ELR (cell line): ENCODE data around the gene GOLT1A.
A peak's percentile ranks its signal among the peaks of the same experiment; 100 is the strongest.

Experiments used
- DNase-seq: peaks from one replicate; pipeline ENCODE4 v3.0.0-alpha.2; 2015; ENCODE audit warnings: low read depth

Gene GOLT1A

DNA sequence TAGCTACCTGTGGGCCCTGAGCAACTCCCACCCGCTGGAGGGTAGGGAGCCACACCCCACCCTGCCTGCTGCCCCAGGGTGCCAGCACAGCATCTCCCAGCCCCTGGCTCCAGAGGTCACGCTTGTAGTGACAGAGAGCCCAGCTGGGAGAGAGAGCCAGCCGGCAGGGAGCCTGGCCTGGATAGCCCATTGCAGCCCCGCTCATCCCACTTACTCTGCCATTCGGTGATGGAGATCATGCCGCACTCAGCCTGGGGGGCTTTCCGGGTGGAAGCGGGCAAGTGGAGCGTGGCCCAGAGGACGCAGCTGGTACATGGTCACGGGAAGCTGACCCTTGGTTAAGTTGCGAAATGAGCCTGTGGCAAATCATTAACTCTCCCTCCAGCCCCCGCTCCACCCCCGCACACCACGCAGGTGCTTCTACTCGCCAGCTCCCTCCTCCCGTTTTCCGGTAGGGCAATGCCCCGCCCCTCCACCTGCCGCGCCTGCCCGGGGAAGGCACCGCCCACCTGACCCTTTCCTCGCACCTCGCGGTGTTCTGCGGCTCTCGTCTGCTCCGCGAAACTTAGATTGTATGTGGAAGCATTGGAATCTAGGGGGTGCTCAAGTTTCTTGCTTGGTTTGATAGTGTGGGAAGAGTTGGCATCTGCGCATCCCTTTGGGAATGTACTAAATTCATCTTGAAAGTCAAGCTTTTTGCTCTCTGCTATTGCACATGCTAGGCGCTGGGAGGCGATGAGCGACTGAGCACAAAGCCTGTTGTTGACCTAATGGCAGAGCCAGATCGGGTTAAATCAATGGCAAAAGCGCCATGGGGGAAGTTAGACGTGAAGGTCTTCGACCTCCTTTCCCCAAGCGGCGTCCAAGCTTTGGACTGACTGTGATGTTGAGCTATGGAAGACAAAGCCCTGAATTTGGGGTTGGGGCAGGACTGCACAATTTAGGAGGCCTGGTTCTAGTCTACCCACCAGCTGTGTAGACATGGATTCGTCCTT is at the start of gene GOLT1A:
TSS of gene GOLT1A (minus strand) at position 321 of the 995 bp plus-strand sequence. CDS start at position 239, 82 bp downstream.
- DNase-seq, result peak; percentile 86

DNA sequence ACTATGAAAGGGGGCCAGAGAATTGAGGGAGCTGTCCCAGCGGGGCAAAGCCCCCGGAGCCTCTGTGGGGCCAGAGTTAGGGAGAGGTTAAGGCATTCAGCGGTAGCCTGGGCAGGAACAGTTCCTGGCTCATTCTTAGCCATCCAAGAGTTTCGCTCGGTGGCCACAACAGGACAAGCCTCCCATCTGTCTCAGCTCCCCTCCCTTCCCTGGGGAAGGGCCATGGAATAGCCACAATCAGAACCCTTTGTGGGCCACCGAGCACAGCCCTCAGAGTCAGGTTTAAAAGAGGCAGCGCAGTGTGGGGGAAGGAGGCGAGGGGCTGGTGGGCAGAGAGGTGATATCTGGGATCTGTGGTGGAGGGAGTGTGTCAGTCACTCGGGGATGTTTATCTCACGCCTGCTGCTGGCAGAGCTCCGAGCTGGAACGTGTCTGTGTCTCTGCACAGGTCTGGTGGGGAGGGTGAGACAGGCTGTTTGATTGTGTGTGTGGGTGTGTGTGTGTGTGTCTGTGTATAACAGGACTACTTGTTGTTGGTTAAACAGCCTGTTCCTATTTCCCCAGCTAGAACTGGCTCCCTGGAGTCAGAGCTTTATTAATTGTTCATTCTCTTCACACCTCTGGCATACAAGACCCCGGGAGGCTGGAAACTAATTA is 49.6 kb upstream of the GOLT1A start:
- DNase-seq, result no peak

DNA sequence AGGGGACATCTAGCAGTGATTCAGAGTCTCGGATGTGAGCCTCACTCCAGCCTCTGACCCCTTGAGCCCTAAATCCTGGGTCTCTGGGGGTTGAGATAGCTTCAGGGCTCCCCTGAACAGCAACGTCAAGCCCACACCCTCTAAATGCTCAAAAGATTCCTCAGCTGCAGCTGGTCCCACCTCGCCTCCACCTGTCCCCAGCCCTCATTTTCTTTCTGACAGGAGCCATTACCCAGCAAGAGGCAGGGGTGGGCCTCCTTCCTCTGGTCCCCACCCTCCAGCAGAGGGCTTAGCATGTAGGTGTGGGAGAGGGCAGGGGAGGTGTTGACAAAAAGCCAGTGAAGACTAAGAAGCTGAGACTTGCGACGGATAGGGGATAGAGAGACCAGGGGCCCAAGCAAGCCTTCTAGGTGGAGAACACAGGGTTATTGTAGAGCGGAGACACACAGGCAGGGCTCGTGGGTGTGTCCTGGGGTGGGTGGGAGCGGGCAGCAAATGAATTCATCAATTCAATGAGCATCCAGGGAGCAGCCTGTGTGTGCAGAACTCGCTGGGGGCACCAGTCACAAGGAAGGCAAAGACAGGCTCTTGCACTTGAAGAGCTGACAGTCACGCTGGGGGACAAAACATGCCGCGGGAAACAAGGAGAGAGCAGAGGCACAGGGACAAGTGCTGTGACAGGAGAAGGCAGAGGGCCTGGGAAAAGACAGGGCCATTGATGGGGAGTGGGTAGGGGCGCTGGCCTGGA is 48.9 kb upstream of the GOLT1A start:
- DNase-seq, result no peak

DNA sequence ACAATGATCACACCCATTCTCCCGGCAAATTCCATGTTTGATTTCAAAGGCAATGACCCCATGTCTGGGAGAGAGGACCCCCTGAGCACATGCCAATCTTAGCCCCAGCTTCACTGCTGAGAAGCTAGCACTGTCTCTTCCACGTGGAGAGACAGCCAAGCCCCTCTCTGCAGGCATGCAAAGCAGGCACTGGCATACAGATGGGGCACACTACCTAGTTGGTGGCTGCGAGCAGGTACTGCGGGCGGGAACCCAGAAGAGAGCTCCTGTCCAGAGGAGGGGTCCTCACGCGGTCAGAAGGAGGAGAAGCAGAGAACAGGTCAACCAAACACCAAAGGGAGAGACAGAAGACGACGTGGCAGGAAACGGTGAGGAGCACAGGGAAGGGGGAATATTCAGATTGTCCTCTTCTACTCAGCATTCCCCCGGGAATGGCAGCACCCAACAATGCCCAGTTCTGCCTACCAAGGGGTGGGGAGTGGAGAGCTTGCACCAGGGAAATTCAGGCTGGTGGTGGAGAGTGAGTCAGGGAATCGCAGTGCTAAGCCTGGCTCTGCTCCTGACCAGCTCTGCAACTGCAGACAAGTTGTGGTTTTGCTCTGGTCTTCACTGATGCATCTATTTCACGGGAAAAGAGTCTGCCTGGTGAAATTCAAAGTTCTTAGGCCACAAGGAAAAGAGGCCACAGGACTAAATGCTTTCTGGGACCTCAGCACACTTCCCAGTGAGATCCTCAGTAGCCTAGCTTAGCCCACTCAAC is 48.1 kb upstream of the GOLT1A start:
- peak; percentile 51 for DNase-seq

- no peak for DNase-seq
Observed at GRCh38 chr1:204261266-204261665, 47.5 kb upstream of the GOLT1A start.

- no peak for DNase-seq
Observed at GRCh38 chr1:204260601-204261197, 46.9 kb upstream of the GOLT1A start.

DNA sequence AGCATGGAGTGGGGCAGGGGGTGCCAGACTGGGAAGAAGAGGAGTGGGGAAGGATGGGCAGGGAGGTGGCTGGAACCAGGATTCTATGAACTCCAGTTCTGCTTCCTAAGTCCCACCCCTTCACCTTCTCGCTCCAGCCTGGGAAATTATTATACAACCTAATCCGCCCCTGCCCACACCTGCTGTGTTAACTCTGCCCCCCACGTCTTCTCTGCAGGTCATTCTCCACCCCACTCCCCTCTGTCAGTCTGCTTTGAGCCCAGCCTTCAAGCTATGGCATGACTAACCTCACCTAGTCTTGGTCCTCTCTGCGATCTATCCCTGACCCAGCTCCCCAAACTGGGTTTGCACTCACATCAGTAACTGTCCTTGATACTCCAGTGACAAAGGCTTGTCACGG is 46.0 kb upstream of the GOLT1A start:
- DNase-seq, result no peak

GRCh38 chr1:204259196-204259595 is 45.4 kb upstream of the GOLT1A start:
- no peak for DNase-seq

GRCh38 chr1:204258213-204259115 is 44.7 kb upstream of the GOLT1A start:
- peak; percentile 76 for DNase-seq

DNA sequence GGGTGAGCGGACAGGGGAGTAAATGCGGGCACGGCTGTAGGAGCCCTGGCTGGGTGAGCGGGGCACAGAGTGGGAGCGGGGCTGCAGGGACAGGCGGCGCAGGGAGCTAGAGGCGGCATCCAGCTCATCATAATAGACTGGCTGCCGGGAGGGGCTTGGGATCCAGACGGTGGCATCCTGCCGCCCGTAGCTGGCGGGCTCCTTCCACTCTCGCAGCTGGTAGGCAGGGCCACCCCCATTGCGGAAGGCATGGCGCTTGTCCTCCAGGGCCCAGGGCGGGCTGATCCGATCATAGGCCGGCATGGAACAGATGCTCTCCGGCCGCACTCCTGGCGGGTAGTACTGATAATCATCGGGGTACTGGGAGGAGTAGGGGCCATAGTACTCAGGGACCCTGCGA is 43.7 kb upstream of the GOLT1A start:
- no peak for DNase-seq

- no peak for DNase-seq
Observed at GRCh38 chr1:204256531-204256930, 42.7 kb upstream of the GOLT1A start.

- DNase-seq, result peak; percentile 43
Observed at GRCh38 chr1:204255966-204256365, 42.2 kb upstream of the GOLT1A start.

GRCh38 chr1:204255225-204255624 is 41.4 kb upstream of the GOLT1A start:
- no peak for DNase-seq

GRCh38 chr1:204254031-204254661 is 40.4 kb upstream of the GOLT1A start:
- peak; percentile 59 for DNase-seq

- DNase-seq, result no peak
Observed at GRCh38 chr1:204251926-204252689, 38.3 kb upstream of the GOLT1A start.

DNA sequence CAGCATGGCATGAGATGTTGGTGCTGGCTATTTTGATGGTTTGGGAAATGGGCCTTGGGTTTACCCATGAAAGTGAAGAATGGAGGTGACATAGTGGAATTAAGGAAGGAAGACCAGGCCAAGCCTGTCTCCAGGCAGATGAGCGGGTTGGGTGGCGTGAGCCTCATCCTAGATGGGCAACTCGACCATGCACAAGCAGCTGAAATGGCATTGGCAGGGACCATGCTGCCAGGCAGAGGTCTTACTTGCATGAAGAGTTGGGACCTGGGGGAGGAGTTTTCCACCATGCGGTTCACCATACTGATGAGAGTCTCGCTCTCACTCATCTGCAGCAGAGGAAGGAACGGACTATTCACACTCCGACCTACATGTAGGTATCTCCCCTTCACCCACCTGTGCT is 37.5 kb upstream of the GOLT1A start:
- no peak for DNase-seq

DNA sequence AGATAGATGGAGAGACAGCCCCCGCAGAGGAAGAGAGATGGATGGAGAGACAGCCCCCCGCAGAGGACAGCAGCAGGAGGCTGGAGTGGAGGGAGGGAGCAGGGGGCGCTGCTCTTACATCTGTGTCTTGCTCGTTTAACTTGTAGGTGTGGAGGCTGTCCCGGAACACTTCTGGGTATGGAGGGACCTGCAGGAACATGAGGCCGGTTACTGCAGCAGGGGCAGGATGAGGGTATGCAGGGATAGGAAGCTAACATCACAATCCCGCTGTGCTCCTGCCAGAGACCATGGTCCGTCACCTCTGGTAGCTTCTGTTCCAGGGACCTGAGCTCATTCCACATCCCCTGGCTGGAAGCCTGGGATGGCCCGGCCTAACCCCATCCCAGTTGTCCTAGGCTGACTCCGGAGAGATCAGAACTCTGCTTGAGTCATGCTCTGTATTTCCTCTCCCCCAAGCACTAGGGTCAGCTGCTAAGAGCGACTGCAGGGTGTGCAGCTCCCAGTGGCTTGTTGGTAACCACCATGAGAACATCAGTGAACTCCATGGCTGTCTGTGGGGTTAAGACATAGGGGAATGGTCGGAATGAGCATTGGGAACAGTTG is 36.7 kb upstream of the GOLT1A start:
- DNase-seq, result no peak

DNA sequence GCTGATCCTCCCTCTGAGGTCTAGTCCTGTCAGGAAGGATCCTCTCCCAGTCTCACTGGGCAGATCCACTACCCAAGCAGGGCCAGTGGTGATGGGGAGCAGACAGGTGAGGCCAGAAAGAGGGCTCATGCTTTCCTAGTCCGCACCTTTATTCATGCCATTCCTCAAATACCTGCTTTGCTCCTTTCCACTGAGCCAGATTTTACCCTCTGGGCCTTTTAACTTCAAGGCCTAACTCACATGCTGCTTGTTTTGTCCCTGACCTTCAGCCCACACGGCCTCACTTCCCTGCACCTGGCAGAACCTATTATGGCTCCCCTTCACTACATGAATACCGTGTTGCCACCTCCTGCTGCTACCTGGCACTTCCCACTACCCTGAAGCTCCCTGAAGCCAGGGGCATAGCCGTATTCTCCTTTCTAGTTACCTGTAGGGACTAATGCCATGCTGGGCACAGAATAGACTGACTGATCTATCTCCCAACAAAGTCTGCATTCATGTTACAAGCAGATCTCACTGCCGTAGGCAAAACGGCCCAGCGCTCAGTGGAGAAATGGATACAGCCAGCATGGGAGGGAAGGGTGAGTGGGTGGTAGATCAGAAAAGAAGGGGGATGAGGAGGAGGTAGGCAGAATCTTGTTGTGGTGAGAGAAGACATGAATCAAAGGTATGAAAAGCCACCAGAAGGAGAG is 36.1 kb upstream of the GOLT1A start:
- no peak for DNase-seq
